HepG2 (cell line): ENCODE data around the gene TMEM14C.

Source experiments
- EZH2 ChIP-seq: conservative IDR thresholded peaks from 2 replicates; pipeline ENCODE4 v1.6.1; 2012; ENCODE audit warnings: mild to moderate bottlenecking, low read depth, low read length, moderate library complexity
- SAFB2 ChIP-seq: sonication (generic); formaldehyde crosslinking; IDR thresholded peaks from 2 replicates; pipeline ENCODE4 v1.5.1; 2020; ENCODE audit warnings: missing genetic modification reagents, low read depth, mild to moderate bottlenecking, borderline replicate concordance
- TARDBP ChIP-seq: sonication (generic); formaldehyde crosslinking; IDR thresholded peaks from 2 replicates; pipeline ENCODE4 v1.8.0; 2022; ENCODE audit warnings: mild to moderate bottlenecking, missing genetic modification reagents
- ZNF263 ChIP-seq: sonication (generic); formaldehyde crosslinking; IDR thresholded peaks from 2 replicates; pipeline ENCODE4 v1.4.0; 2020; ENCODE audit warnings: missing genetic modification reagents

DNA sequence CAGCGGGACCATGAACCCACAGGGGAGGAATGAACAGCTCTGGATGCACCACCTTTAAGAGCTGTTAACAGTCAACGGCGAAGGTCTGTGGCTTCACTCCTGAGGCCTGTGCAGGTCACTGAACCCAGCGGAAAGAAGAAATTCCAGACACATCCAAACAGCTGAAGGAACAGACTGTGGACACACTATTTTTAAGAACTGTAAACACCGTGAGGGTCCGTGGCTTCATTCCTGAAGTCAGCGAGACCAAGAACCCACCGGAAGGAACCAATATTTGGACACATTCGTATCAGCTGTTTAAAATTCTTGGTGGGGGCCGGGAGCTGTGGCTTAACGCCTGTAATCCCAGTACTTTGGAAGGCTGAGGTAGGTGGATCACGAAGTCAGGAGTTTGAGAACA lies 19.4 kb downstream of the TMEM14C start:
- no peak for TF ChIP-seq TARDBP (CRISPR knock-in tag)
- no peak for TF ChIP-seq ZNF263 (CRISPR knock-in tag)
- TF ChIP-seq EZH2: no peak
- no peak for TF ChIP-seq SAFB2 (CRISPR knock-in tag)
